Keratinocyte (primary cell): ENCODE measurements around the gene PEX3. TPM values are rescaled to one million over a fixed set of nuclear protein-coding genes. Genes with fewer than 3 reads are reported as not detected.

Source experiments
- DNase-seq: peaks from one replicate; pipeline ENCODE4 v3.0.0-alpha.2; 2011; ENCODE audit warnings: low read depth, missing footprints, low spot score
- FAIRE-seq: peaks from 2 replicates; lab custom pipeline; 2011; peaks lifted over from hg19 to GRCh38; lab: Jason Lieb, UNC
- H2AFZ ChIP-seq: 2 replicates; pipeline ENCODE4 v1.6.0; 2012; ENCODE audit warnings: low read length, control low read depth, inconsistent platforms; ENCODE audit not compliant: control insufficient read depth
- H3K27ac ChIP-seq: 2 replicates; pipeline ENCODE4 v1.5.1; 2011; ENCODE audit warnings: low read length; ENCODE audit not compliant: control insufficient read depth, insufficient read depth
- H3K27me3 ChIP-seq: 3 replicates; pipeline ENCODE4 v1.6.0; 2011; ENCODE audit warnings: low read length; ENCODE audit not compliant: control insufficient read depth, insufficient read depth; ENCODE audit errors: extremely low read depth
- H3K36me3 ChIP-seq, 2 experiments: 2 replicates in 1 of 2; 3 replicates in 1 of 2; pipeline ENCODE4 v1.5.1; 2011; ENCODE audit warnings: low read length in 2 of 2, mild to moderate bottlenecking in 1 of 2; ENCODE audit not compliant: control insufficient read depth in 2 of 2, insufficient read depth in 2 of 2; ENCODE audit errors: extremely low read depth in 1 of 2
- H3K4me1 ChIP-seq: 3 replicates; pipeline ENCODE4 v1.5.1; 2011; ENCODE audit warnings: low read length; ENCODE audit not compliant: control insufficient read depth, insufficient read depth; ENCODE audit errors: extremely low read depth
- H3K4me2 ChIP-seq: 3 replicates; pipeline ENCODE4 v1.6.0; 2011; ENCODE audit warnings: low read depth, low read length; ENCODE audit not compliant: control insufficient read depth, insufficient read depth; ENCODE audit errors: extremely low read depth
- H3K4me3 ChIP-seq, 3 experiments: fragments of 200-600 bp in 1 of 3; sonication (generic) in 1 of 3; 2 replicates in 2 of 3; 3 replicates in 1 of 3; pipeline ENCODE4 v1.5.1; 2011 to 2016; ENCODE audit warnings: low read length in 3 of 3, mild to moderate bottlenecking in 3 of 3, control low read depth in 2 of 3, inconsistent platforms in 1 of 3, low read depth in 1 of 3, mixed read lengths in 1 of 3, mixed run types in 1 of 3, moderate library complexity in 1 of 3; ENCODE audit not compliant: control insufficient read depth in 2 of 3, insufficient read depth in 2 of 3; ENCODE audit errors: extremely low read depth in 1 of 3
- H3K79me2 ChIP-seq: 2 replicates; pipeline ENCODE4 v1.6.0; 2012; ENCODE audit warnings: low read length; ENCODE audit not compliant: control insufficient read depth, insufficient read depth
- H3K9ac ChIP-seq: 3 replicates; pipeline ENCODE4 v1.6.0; 2011; ENCODE audit warnings: low read length; ENCODE audit not compliant: control insufficient read depth, insufficient read depth; ENCODE audit errors: extremely low read depth
- H3K9me1 ChIP-seq: 3 replicates; pipeline ENCODE4 v1.6.0; 2011; ENCODE audit warnings: low read length; ENCODE audit not compliant: control insufficient read depth, insufficient read depth; ENCODE audit errors: extremely low read depth
- H3K9me3 ChIP-seq: 2 replicates; pipeline ENCODE4 v1.5.1; 2012; ENCODE audit warnings: low read depth, low read length; ENCODE audit not compliant: control insufficient read depth
- H4K20me1 ChIP-seq: 3 replicates; pipeline ENCODE4 v1.6.0; 2011; ENCODE audit warnings: low read length; ENCODE audit not compliant: control insufficient read depth, insufficient read depth; ENCODE audit errors: extremely low read depth
- CTCF ChIP-seq, 3 experiments: IDR thresholded peaks in 1 of 3; conservative IDR thresholded peaks in 1 of 3; optimal IDR thresholded peaks in 1 of 3; 2 replicates in 2 of 3; 3 replicates in 1 of 3; pipeline versions ENCODE3 to v1.5.1; 2011; ENCODE audit warnings: low read length in 3 of 3, mild to moderate bottlenecking in 3 of 3, moderate library complexity in 2 of 3, control low read depth in 1 of 3, inconsistent platforms in 1 of 3; ENCODE audit not compliant: insufficient read depth in 2 of 3; ENCODE audit errors: extremely low read depth in 1 of 3
- EZH2 ChIP-seq: IDR thresholded peaks from one replicate; pipeline ENCODE4 v1.6.1; 2012; ENCODE audit warnings: inconsistent platforms, mild to moderate bottlenecking, low read length, moderate library complexity
- dilution Hi-C: fragments of 300-500 bp; cut with MboI; formaldehyde crosslinking; loops from one replicate; pipeline ENCODE4 v1.7.0; 2020; ENCODE audit warnings: low sequenced_read_pairs; ENCODE audit not compliant: extremely low pct_ligation_motif_present
- polyA plus RNA-seq, 5 experiments: library from polyadenylated mRNA; depleted of rRNA in 3 of 5; stranded (reverse) in 3 of 5; stranded (forward) in 1 of 5; unstranded in 1 of 5; fragments of >200 nt; gene quantifications; 1 replicate in 1 of 5; 2 replicates in 3 of 5; 3 replicates in 1 of 5; pipeline versions ENCODE4 v1.2.1 to v1.2.3, GENCODE V29; 2011 to 2012; ENCODE audit warnings: missing spikeins in 2 of 5, low read depth in 1 of 5, low replicate concordance in 1 of 5

Gene PEX3
- polyA plus RNA-seq, 1 donor (not counting 4 experiments of a cell fraction or from before 2014, with no cell fraction given), result 68.1 TPM

GRCh38 chr6:143408151-143408786, 42.3 kb upstream of the PEX3 start:
- H3K9me3 ChIP-seq, result no peaks in the 10 kb centered on the region
- H3K36me3 ChIP-seq, result no peaks in the 10 kb centered on the region
- H4K20me1 ChIP-seq, result no peaks in the 10 kb centered on the region
- no peak overlapping the region for H2AFZ ChIP-seq
- no peaks in the 10 kb centered on the region for H3K27me3 ChIP-seq
- no peak for DNase-seq
- TF ChIP-seq EZH2, result no peak
- no peak for TF ChIP-seq CTCF (optimal IDR thresholded peaks at IDR 0.05 in 1 of 3, IDR thresholded peaks at IDR 0.05 in 1 of 3, conservative IDR thresholded peaks at IDR 0.05 in 1 of 3; ENCODE audit: extremely low read depth in 1 of 3, insufficient read depth in 2 of 3, low read length in 3 of 3)
- H3K79me2 ChIP-seq, result no peaks in the 10 kb centered on the region
- dilution Hi-C loops, result no loop called here
- peak; percentile 46 for FAIRE-seq
- H3K27ac ChIP-seq, result peak overlapping the region; percentile 19
- no peak overlapping the region for H3K9ac ChIP-seq
- H3K4me1 ChIP-seq, result peaks cover 36% of the 10 kb centered on the region
- H3K4me2 ChIP-seq, result no peak overlapping the region
- no peaks in the 10 kb centered on the region for H3K9me1 ChIP-seq
- no peak overlapping the region for H3K4me3 ChIP-seq

GRCh38 chr6:143408787-143409162, 41.8 kb upstream of the PEX3 start:
- H3K79me2 ChIP-seq, result no peaks in the 10 kb centered on the region
- no peaks in the 10 kb centered on the region for H3K36me3 ChIP-seq
- H3K9me3 ChIP-seq, result no peaks in the 10 kb centered on the region
- DNase-seq (no peak), FAIRE-seq (no peak)
- no peak overlapping the region for H3K9ac ChIP-seq
- no peaks in the 10 kb centered on the region for H3K27me3 ChIP-seq
- no peak overlapping the region for H2AFZ ChIP-seq
- H3K4me1 ChIP-seq, result peaks cover 39% of the 10 kb centered on the region
- H3K27ac ChIP-seq, result peak overlapping the region; percentile 4
- H3K4me3 ChIP-seq, result no peak overlapping the region
- no peak overlapping the region for H3K4me2 ChIP-seq
- dilution Hi-C loops, result no loop called here
- TF ChIP-seq EZH2 (no peak), CTCF (optimal IDR thresholded peaks at IDR 0.05 in 1 of 3, IDR thresholded peaks at IDR 0.05 in 1 of 3, conservative IDR thresholded peaks at IDR 0.05 in 1 of 3; ENCODE audit: extremely low read depth in 1 of 3, insufficient read depth in 2 of 3, low read length in 3 of 3) (no peak)
- no peaks in the 10 kb centered on the region for H4K20me1 ChIP-seq
- H3K9me1 ChIP-seq, result no peaks in the 10 kb centered on the region
